Mesenchymal stem cell (in vitro differentiated cells and primary cell): ENCODE data around the gene SHANK3.

Experiments used
- DNase-seq: peaks from one replicate; pipeline ENCODE4 v3.0.0-alpha.2; 2013
- H2AFZ ChIP-seq: one replicate; pipeline ENCODE4 v1.6.1; 2013; ENCODE audit warnings: low read depth, mild to moderate bottlenecking, control low read depth, inconsistent platforms, low read length, moderate library complexity
- H2AK5ac ChIP-seq: 2 replicates; pipeline ENCODE4 v1.6.1; 2013; ENCODE audit warnings: low read length, moderate library complexity, mild to moderate bottlenecking, inconsistent platforms; ENCODE audit not compliant: severe bottlenecking
- H2BK120ac ChIP-seq: one replicate; pipeline ENCODE4 v1.6.1; 2013; ENCODE audit warnings: low read depth, mild to moderate bottlenecking, inconsistent platforms, low read length, moderate library complexity
- H2BK12ac ChIP-seq, 2 experiments: one replicate each; pipeline ENCODE4 v1.6.1; 2013; ENCODE audit warnings: inconsistent platforms in 2 of 2, low read length in 2 of 2, mild to moderate bottlenecking in 2 of 2, moderate library complexity in 2 of 2, control low read depth in 1 of 2
- H2BK15ac ChIP-seq: one replicate; pipeline ENCODE4 v1.6.1; 2013; ENCODE audit warnings: mild to moderate bottlenecking, low read depth, inconsistent platforms; ENCODE audit not compliant: poor library complexity, severe bottlenecking
- H2BK5ac ChIP-seq: 2 replicates; pipeline ENCODE4 v1.6.1; 2013; ENCODE audit warnings: low read depth, mild to moderate bottlenecking, low read length, control low read depth, inconsistent platforms; ENCODE audit not compliant: poor library complexity, severe bottlenecking
- H3K14ac ChIP-seq, 2 experiments: one replicate each; pipeline ENCODE4 v1.6.1; 2013; ENCODE audit warnings: inconsistent platforms in 2 of 2, low read length in 2 of 2, control low read depth in 1 of 2, mild to moderate bottlenecking in 1 of 2, moderate library complexity in 1 of 2
- H3K18ac ChIP-seq, 2 experiments: one replicate each; pipeline ENCODE4 v1.6.1; 2013; ENCODE audit warnings: inconsistent platforms in 2 of 2, low read length in 2 of 2, control low read depth in 1 of 2, low read depth in 1 of 2, mild to moderate bottlenecking in 1 of 2
- H3K23ac ChIP-seq, 2 experiments: one replicate each; pipeline ENCODE4 v1.6.1; 2013; ENCODE audit warnings: inconsistent platforms in 2 of 2, low read length in 2 of 2, mild to moderate bottlenecking in 2 of 2, moderate library complexity in 2 of 2, control low read depth in 1 of 2
- H3K27ac ChIP-seq: 2 replicates; pipeline ENCODE4 v1.5.1; 2013; ENCODE audit warnings: mild to moderate bottlenecking, moderate library complexity, low read length, control low read depth, inconsistent platforms; ENCODE audit not compliant: poor library complexity, severe bottlenecking
- H3K27me3 ChIP-seq, 2 experiments: 2 replicates each; pipeline versions ENCODE4 v1.6.1 to v1.7.0; 2013; ENCODE audit warnings: low read length in 2 of 2, mild to moderate bottlenecking in 2 of 2, moderate library complexity in 2 of 2, control low read depth in 1 of 2, inconsistent platforms in 1 of 2; ENCODE audit not compliant: control insufficient read depth in 1 of 2, insufficient read depth in 1 of 2
- H3K36me3 ChIP-seq, 2 experiments: 2 replicates each; pipeline versions ENCODE4 v1.6.1 to v1.7.0; 2013; ENCODE audit warnings: low read length in 2 of 2, control low read depth in 1 of 2, inconsistent platforms in 1 of 2, low read depth in 1 of 2, mild to moderate bottlenecking in 1 of 2; ENCODE audit not compliant: insufficient read depth in 2 of 2, control insufficient read depth in 1 of 2
- H3K4ac ChIP-seq, 2 experiments: one replicate each; pipeline ENCODE4 v1.6.1; 2013; ENCODE audit warnings: inconsistent platforms in 2 of 2, low read length in 2 of 2, mild to moderate bottlenecking in 2 of 2, moderate library complexity in 2 of 2, control low read depth in 1 of 2, low read depth in 1 of 2
- H3K4me1 ChIP-seq: 2 replicates; pipeline ENCODE4 v1.6.1; 2013; ENCODE audit warnings: low read depth, low read length, control low read depth; ENCODE audit not compliant: control insufficient read depth, insufficient read depth
- H3K4me2 ChIP-seq: 2 replicates; pipeline ENCODE4 v1.6.1; 2013; ENCODE audit warnings: low read length, mild to moderate bottlenecking, inconsistent platforms; ENCODE audit not compliant: poor library complexity, severe bottlenecking
- H3K4me3 ChIP-seq, 2 experiments: 2 replicates each; pipeline versions ENCODE4 v1.5.1 to v1.7.0; 2013; ENCODE audit warnings: low read length in 2 of 2, mild to moderate bottlenecking in 2 of 2, control low read depth in 1 of 2, low read depth in 1 of 2; ENCODE audit not compliant: insufficient read depth in 1 of 2
- H3K79me1 ChIP-seq: replicated peaks from 2 replicates; pipeline ENCODE4 v1.6.1; 2013; ENCODE audit warnings: mild to moderate bottlenecking, control low read depth, low read length, inconsistent platforms; ENCODE audit not compliant: poor library complexity, severe bottlenecking
- H3K9ac ChIP-seq: 2 replicates; pipeline ENCODE4 v1.7.0; 2013; ENCODE audit warnings: mild to moderate bottlenecking, low read length, moderate library complexity
- H3K9me3 ChIP-seq: 2 replicates; pipeline ENCODE4 v1.7.0; 2013; ENCODE audit warnings: mild to moderate bottlenecking, low read length; ENCODE audit not compliant: control insufficient read depth
- H4K8ac ChIP-seq: one replicate; pipeline ENCODE4 v1.6.1; 2013; ENCODE audit warnings: inconsistent platforms, mild to moderate bottlenecking, low read length, moderate library complexity
- H4K91ac ChIP-seq: one replicate; pipeline ENCODE4 v1.6.1; 2013; ENCODE audit warnings: mild to moderate bottlenecking, low read length, inconsistent platforms
- WGBS: methylation state at CpG from one replicate; pipeline ENCODE4 v1.1.7; 2013; ENCODE audit warnings: mixed read lengths; 5-methylcytosine and 5-hydroxymethylcytosine counted together

SHANK3 gene

GRCh38 chr22:50697667-50698506, 25.3 kb downstream of the SHANK3 start:
- no peaks in the 10 kb centered on the region for H3K9me3 ChIP-seq
- H3K27ac ChIP-seq = no peak overlapping the region
- H2BK5ac ChIP-seq = no peak overlapping the region
- peaks cover 2% of the 10 kb centered on the region for H3K79me1 ChIP-seq
- no peak overlapping the region for H3K4ac ChIP-seq
- H3K14ac ChIP-seq = peak overlapping the region in 1 of 2 experiments; percentile 48
- H3K23ac ChIP-seq = no peak overlapping the region
- H2BK12ac ChIP-seq = no peak overlapping the region
- no peak overlapping the region for H4K8ac ChIP-seq
- no peak for DNase-seq
- no peak overlapping the region for H2BK15ac ChIP-seq
- H3K18ac ChIP-seq = peak overlapping the region in 1 of 2 experiments; percentile 4
- peak overlapping the region; percentile 63 for H3K4me2 ChIP-seq
- H2AFZ ChIP-seq = no peak overlapping the region
- H3K4me3 ChIP-seq = peak overlapping the region; percentile 54 to 81
- H3K4me1 ChIP-seq = peaks cover 19% of the 10 kb centered on the region
- no peak overlapping the region for H2BK120ac ChIP-seq
- no peak overlapping the region for H4K91ac ChIP-seq
- peaks cover 27 to 29% of the 10 kb centered on the region in 2 experiments for H3K27me3 ChIP-seq
- no peak overlapping the region for H2AK5ac ChIP-seq
- peak overlapping the region; percentile 72 for H3K9ac ChIP-seq
- WGBS = 38% methylated on average over 26 of the region's 54 CpGs
- H3K36me3 ChIP-seq = peaks cover 0 to 5% of the 10 kb centered on the region in 2 experiments

- no peak overlapping the region for H3K18ac ChIP-seq
- H2BK5ac ChIP-seq = no peak overlapping the region
- no peak overlapping the region for H3K23ac ChIP-seq
- H3K4me2 ChIP-seq = no peak overlapping the region
- no peak overlapping the region for H3K9ac ChIP-seq
- DNase-seq = no peak
- H2BK15ac ChIP-seq = no peak overlapping the region
- H3K9me3 ChIP-seq = no peaks in the 10 kb centered on the region
- H4K8ac ChIP-seq = no peak overlapping the region
- H4K91ac ChIP-seq = no peak overlapping the region
- H3K14ac ChIP-seq = no peak overlapping the region
- peaks cover 27 to 28% of the 10 kb centered on the region in 2 experiments for H3K27me3 ChIP-seq
- peaks cover 2% of the 10 kb centered on the region for H3K79me1 ChIP-seq
- H2AK5ac ChIP-seq = no peak overlapping the region
- 55% methylated on average over 12 of the region's 12 CpGs for WGBS
- H3K4ac ChIP-seq = no peak overlapping the region
- no peak overlapping the region for H2BK120ac ChIP-seq
- H2BK12ac ChIP-seq = no peak overlapping the region
- H3K27ac ChIP-seq = no peak overlapping the region
- peaks cover 0 to 10% of the 10 kb centered on the region in 2 experiments for H3K36me3 ChIP-seq
- no peak overlapping the region for H3K4me3 ChIP-seq
- H3K4me1 ChIP-seq = peaks cover 19% of the 10 kb centered on the region
- H2AFZ ChIP-seq = no peak overlapping the region
These were observed 25.9 kb downstream of the SHANK3 start for GRCh38 chr22:50698546-50698945.

- Histone ChIP-seq H3K4me2 (no peak overlapping the region), H3K27me3 (peaks cover 22 to 27% of the 10 kb centered on the region in 2 experiments), H3K23ac (no peak overlapping the region), H3K9me3 (no peaks in the 10 kb centered on the region), H3K36me3 (peaks cover 0 to 17% of the 10 kb centered on the region in 2 experiments), H3K18ac (no peak overlapping the region), H3K27ac (no peak overlapping the region), H2AK5ac (no peak overlapping the region), H2BK5ac (no peak overlapping the region), H3K4ac (no peak overlapping the region), H3K9ac (no peak overlapping the region), H3K4me3 (no peak overlapping the region), H2BK15ac (no peak overlapping the region), H3K79me1 (peaks cover 2% of the 10 kb centered on the region), H2BK12ac (no peak overlapping the region), H2BK120ac (no peak overlapping the region), H4K91ac (no peak overlapping the region), H3K4me1 (peaks cover 19% of the 10 kb centered on the region), H3K14ac (no peak overlapping the region), H4K8ac (no peak overlapping the region), H2AFZ (no peak overlapping the region)
- 90% methylated on average over 15 of the region's 15 CpGs for WGBS
- DNase-seq = no peak
These were observed 26.6 kb downstream of the SHANK3 start for GRCh38 chr22:50699001-50699755.

GRCh38 chr22:50699756-50700386, 27.2 kb downstream of the SHANK3 start:
- H3K4me3 ChIP-seq = no peak overlapping the region
- H3K9ac ChIP-seq = no peak overlapping the region
- no peak overlapping the region for H3K4ac ChIP-seq
- no peak for DNase-seq
- H2BK120ac ChIP-seq = no peak overlapping the region
- no peak overlapping the region for H4K8ac ChIP-seq
- 75% methylated on average over 14 of the region's 15 CpGs for WGBS
- no peaks in the 10 kb centered on the region for H3K9me3 ChIP-seq
- peaks cover 2% of the 10 kb centered on the region for H3K79me1 ChIP-seq
- peaks cover 17 to 27% of the 10 kb centered on the region in 2 experiments for H3K27me3 ChIP-seq
- no peak overlapping the region for H2BK12ac ChIP-seq
- no peak overlapping the region for H3K27ac ChIP-seq
- no peak overlapping the region for H2BK15ac ChIP-seq
- no peak overlapping the region for H4K91ac ChIP-seq
- H3K4me2 ChIP-seq = no peak overlapping the region
- no peak overlapping the region for H3K14ac ChIP-seq
- peaks cover 20% of the 10 kb centered on the region for H3K4me1 ChIP-seq
- H3K36me3 ChIP-seq = peaks cover 0 to 18% of the 10 kb centered on the region in 2 experiments
- no peak overlapping the region for H2AFZ ChIP-seq
- no peak overlapping the region for H3K18ac ChIP-seq
- no peak overlapping the region for H2BK5ac ChIP-seq
- H2AK5ac ChIP-seq = no peak overlapping the region
- no peak overlapping the region for H3K23ac ChIP-seq
